GM12891 (cell line): ENCODE measurements around the gene SPATA33.

Experiments
- POLR2A ChIP-seq: IDR thresholded peaks from 2 replicates; pipeline ENCODE4 v1.6.1; 2011; ENCODE audit warnings: low read depth, low read length, control low read depth
- TAF1 ChIP-seq: IDR thresholded peaks from 2 replicates; pipeline ENCODE4 v1.6.1; 2011; ENCODE audit warnings: low read depth, low read length, control low read depth

GRCh38 chr16:89693931-89694783, 36.5 kb downstream of the SPATA33 start:
- TF ChIP-seq TAF1 (no peak), POLR2A (no peak)
